H9 (cell line): ENCODE results near the gene ADGRA1. TPM values are rescaled to one million over a fixed set of nuclear protein-coding genes. Genes with fewer than 3 reads are reported as not detected.

Experiments
- DNase-seq: peaks from one replicate; pipeline ENCODE4 v3.0.0-alpha.2; 2017
- H2AFZ ChIP-seq: one replicate; pipeline ENCODE4 v1.6.1; 2013; ENCODE audit warnings: mild to moderate bottlenecking, low read length, control low read depth, moderate library complexity
- H2AK5ac ChIP-seq: 2 replicates; pipeline ENCODE4 v1.6.1; 2013; ENCODE audit warnings: low read length, control low read depth, mixed read lengths; ENCODE audit not compliant: insufficient read length
- H2BK120ac ChIP-seq: one replicate; pipeline ENCODE4 v1.6.1; 2013; ENCODE audit warnings: low read depth, mild to moderate bottlenecking, low read length, control low read depth, inconsistent platforms; ENCODE audit not compliant: poor library complexity, severe bottlenecking
- H2BK12ac ChIP-seq: 2 replicates; pipeline ENCODE4 v1.6.1; 2013; ENCODE audit warnings: low read length, control low read depth, mixed read lengths, low read depth; ENCODE audit not compliant: insufficient read length
- H2BK15ac ChIP-seq: 2 replicates; pipeline ENCODE4 v1.6.1; 2013; ENCODE audit warnings: low read depth, low read length, control low read depth
- H2BK20ac ChIP-seq: one replicate; pipeline ENCODE4 v1.6.1; 2013; ENCODE audit warnings: low read depth, mild to moderate bottlenecking, low read length, control low read depth, inconsistent platforms; ENCODE audit not compliant: poor library complexity, severe bottlenecking
- H2BK5ac ChIP-seq: 2 replicates; pipeline ENCODE4 v1.6.1; 2013; ENCODE audit warnings: low read length, control low read depth, mixed read lengths; ENCODE audit not compliant: insufficient read length
- H3K14ac ChIP-seq: 2 replicates; pipeline ENCODE4 v1.6.1; 2013; ENCODE audit warnings: low read length, control low read depth; ENCODE audit not compliant: insufficient read depth
- H3K18ac ChIP-seq: 2 replicates; pipeline ENCODE4 v1.6.1; 2013; ENCODE audit warnings: low read depth, mild to moderate bottlenecking, mixed read lengths, low read length, control low read depth; ENCODE audit not compliant: insufficient read length
- H3K23ac ChIP-seq: 2 replicates; pipeline ENCODE4 v1.6.1; 2013; ENCODE audit warnings: low read length, control low read depth, mixed read lengths, low read depth; ENCODE audit not compliant: insufficient read length
- H3K23me2 ChIP-seq: 2 replicates; pipeline ENCODE4 v1.6.1; 2013; ENCODE audit warnings: low read depth, mild to moderate bottlenecking, mixed read lengths, low read length, control low read depth; ENCODE audit not compliant: insufficient read length, poor library complexity, severe bottlenecking
- H3K27ac ChIP-seq: 2 replicates; pipeline ENCODE4 v1.5.1; 2013; ENCODE audit warnings: low read length, control low read depth, mixed read lengths, low read depth; ENCODE audit not compliant: insufficient read length
- H3K27me3 ChIP-seq: 2 replicates; pipeline ENCODE4 v1.6.1; 2013; ENCODE audit warnings: low read length, control low read depth, inconsistent platforms; ENCODE audit not compliant: insufficient read depth
- H3K4ac ChIP-seq: 2 replicates; pipeline ENCODE4 v1.6.1; 2013; ENCODE audit warnings: low read depth, mild to moderate bottlenecking, control low read depth, inconsistent platforms, low read length, moderate library complexity
- H3K4me1 ChIP-seq: 2 replicates; pipeline ENCODE4 v1.6.1; 2013; ENCODE audit warnings: low read length, control low read depth, inconsistent platforms; ENCODE audit not compliant: insufficient read depth
- H3K4me2 ChIP-seq: 2 replicates; pipeline ENCODE4 v1.6.1; 2013; ENCODE audit warnings: low read length, control low read depth, mixed read lengths; ENCODE audit not compliant: insufficient read length, insufficient read depth
- H3K56ac ChIP-seq: 2 replicates; pipeline ENCODE4 v1.6.1; 2013; ENCODE audit warnings: low read depth, mild to moderate bottlenecking, mixed read lengths, low read length, control low read depth; ENCODE audit not compliant: insufficient read length
- H3K79me1 ChIP-seq: 2 replicates; pipeline ENCODE4 v1.6.1; 2013; ENCODE audit warnings: low read depth, mild to moderate bottlenecking, moderate library complexity, low read length, control low read depth, inconsistent platforms; ENCODE audit not compliant: insufficient read depth, poor library complexity, severe bottlenecking
- H3K79me2 ChIP-seq: 2 replicates; pipeline ENCODE4 v1.6.1; 2013; ENCODE audit warnings: low read length, control low read depth, inconsistent platforms; ENCODE audit not compliant: insufficient read depth
- H3K9ac ChIP-seq: 2 replicates; pipeline ENCODE4 v1.6.1; 2013; ENCODE audit warnings: low read length, control low read depth, mixed read lengths; ENCODE audit not compliant: insufficient read length; ENCODE audit errors: extremely low read depth
- H3K9me3 ChIP-seq: one replicate; pipeline ENCODE4 v1.6.1; 2013; ENCODE audit warnings: low read depth, low read length, inconsistent platforms; ENCODE audit not compliant: control insufficient read depth
- H3T11ph ChIP-seq: one replicate; pipeline ENCODE4 v1.6.1; 2013; ENCODE audit warnings: mild to moderate bottlenecking, low read length, control low read depth, inconsistent platforms
- H4K20me1 ChIP-seq: one replicate; pipeline ENCODE4 v1.6.1; 2013; ENCODE audit not compliant: control insufficient read depth, insufficient read length, insufficient read depth
- H4K5ac ChIP-seq: 2 replicates; pipeline ENCODE4 v1.6.1; 2013; ENCODE audit warnings: low read depth, mild to moderate bottlenecking, mixed read lengths, low read length, control low read depth; ENCODE audit not compliant: insufficient read length
- H4K8ac ChIP-seq: replicated peaks from 2 replicates; pipeline ENCODE4 v1.6.1; 2013; ENCODE audit warnings: low read length, control low read depth, mixed read lengths, low read depth; ENCODE audit not compliant: insufficient read length
- H4K91ac ChIP-seq: 2 replicates; pipeline ENCODE4 v1.6.1; 2013; ENCODE audit warnings: low read depth, mild to moderate bottlenecking, moderate library complexity, mixed read lengths, low read length, control low read depth; ENCODE audit not compliant: insufficient read length
- H3K27ac Mint-ChIP-seq, 3 experiments: 2 replicates in 2 of 3; 3 replicates in 1 of 3; pipeline ENCODE4 v1.8.0; 2020 to 2021; ENCODE audit warnings: mixed read lengths in 3 of 3, mild to moderate bottlenecking in 1 of 3, moderate library complexity in 1 of 3
- H3K27me3 Mint-ChIP-seq: 2 replicates; pipeline ENCODE4 v1.8.0; 2021; ENCODE audit warnings: low read depth, mild to moderate bottlenecking, moderate library complexity, mixed read lengths
- H3K36me3 Mint-ChIP-seq, 3 experiments: 2 replicates in 2 of 3; 3 replicates in 1 of 3; pipeline ENCODE4 v1.8.0; 2020 to 2021; ENCODE audit warnings: low read depth in 3 of 3, mixed read lengths in 3 of 3; ENCODE audit not compliant: insufficient read depth in 1 of 3
- H3K4me1 Mint-ChIP-seq, 2 experiments: 2 replicates each; pipeline ENCODE4 v1.8.0; 2020; ENCODE audit warnings: mixed read lengths in 2 of 2
- H3K4me3 Mint-ChIP-seq, 2 experiments: 2 replicates in 1 of 2; 3 replicates in 1 of 2; pipeline ENCODE4 v1.8.0; 2020 to 2021; ENCODE audit warnings: mild to moderate bottlenecking in 2 of 2, mixed read lengths in 2 of 2, moderate library complexity in 1 of 2
- H3K9me3 Mint-ChIP-seq, 2 experiments: 2 replicates in 1 of 2; 3 replicates in 1 of 2; pipeline ENCODE4 v1.8.0; 2020; ENCODE audit warnings: mild to moderate bottlenecking in 2 of 2, mixed read lengths in 2 of 2, moderate library complexity in 1 of 2
- WGBS: extraction: QIAGEN DNeasy Blood & Tissue Kit; methylation state at CpG from one replicate; pipeline ENCODE4 v1.1.7; 2013; ENCODE audit warnings: missing lambda C conversion rate, low lambda C conversion rate, mixed read lengths; ENCODE audit not compliant: insufficient read length; ENCODE audit errors: extremely low coverage; 5-methylcytosine and 5-hydroxymethylcytosine counted together
- total RNA-seq: library from RNA; stranded (reverse); gene quantifications from 2 replicates; pipeline ENCODE4 v1.2.1, GENCODE V29; 2021
- TF ChIP-seq, protein P1 (sequence below): fragments of 200-600 bp; sonication (generic); conservative IDR thresholded peaks from 3 replicates; pipeline ENCODE4 v1.8.0; 2021; ENCODE audit warnings: antibody characterized with exemption, mild to moderate bottlenecking

ADGRA1 gene
- total RNA-seq, 1 experiment from 2014 or later = 0.11 TPM

DNA sequence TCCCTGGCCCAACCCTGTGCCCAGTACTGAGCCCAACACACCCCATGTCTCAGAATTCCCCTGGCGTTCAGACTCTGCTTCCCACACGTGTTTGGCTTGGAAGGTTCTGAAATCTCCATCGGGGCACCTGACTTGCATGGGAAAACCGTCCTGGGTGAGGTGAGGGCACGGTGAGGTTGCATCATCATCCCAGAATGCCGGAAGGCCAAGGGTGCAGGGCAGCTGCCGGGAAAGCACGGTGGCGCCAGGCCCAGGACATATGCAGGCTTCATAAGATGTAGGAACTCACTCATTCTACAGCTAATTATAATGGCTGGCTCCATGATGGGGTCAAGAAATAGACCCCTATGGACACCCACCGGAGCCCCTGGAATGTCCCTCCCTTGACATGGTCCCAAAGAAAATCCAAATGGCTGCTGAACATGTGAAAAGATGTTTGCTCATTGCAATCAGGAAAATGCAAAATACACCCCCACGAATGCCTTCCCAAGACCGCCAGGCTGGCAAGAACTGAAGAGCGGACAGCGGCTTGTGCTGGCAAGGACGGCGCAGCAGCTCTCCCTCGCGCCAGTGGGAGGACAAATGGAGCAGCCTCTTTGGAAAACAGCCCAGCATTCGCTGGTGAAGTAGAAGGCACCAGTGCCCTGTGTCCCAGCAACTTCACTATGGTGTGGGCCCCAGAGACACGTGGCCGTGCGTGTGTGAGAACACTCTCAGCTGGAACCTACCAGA, 74.6 kb downstream of the ADGRA1 start:
- no peaks in the 10 kb centered on the region; the same call in 1 of the 2 replicates for H3K4me1 ChIP-seq
- peaks cover 4% of the 10 kb centered on the region for H4K20me1 ChIP-seq
- H4K5ac ChIP-seq = no peak overlapping the region
- peaks cover 10% of the 10 kb centered on the region for H3K23me2 ChIP-seq
- no peak overlapping the region for H3K27ac ChIP-seq
- H2BK15ac ChIP-seq = no peak overlapping the region
- H3K27me3 ChIP-seq = no peaks in the 10 kb centered on the region
- Mint-ChIP-seq H3K4me1 (peaks cover 22 to 29% of the 10 kb centered on the region in 2 experiments), H3K9me3 (no peaks in the 10 kb centered on the region), H3K4me3 (no peak overlapping the region; a peak in 2 of 5 replicates), H3K27ac (no peak overlapping the region; a peak in 1 of 7 replicates), H3K36me3 (peaks cover 13 to 19% (median 14%) of the 10 kb centered on the region in 3 experiments; a peak in 6 of 7 replicates), H3K27me3 (no peaks in the 10 kb centered on the region; the same call in 1 of the 2 replicates)
- no peak overlapping the region for H4K8ac ChIP-seq
- H3K56ac ChIP-seq = no peak overlapping the region
- TF ChIP-seq, protein P1, sequence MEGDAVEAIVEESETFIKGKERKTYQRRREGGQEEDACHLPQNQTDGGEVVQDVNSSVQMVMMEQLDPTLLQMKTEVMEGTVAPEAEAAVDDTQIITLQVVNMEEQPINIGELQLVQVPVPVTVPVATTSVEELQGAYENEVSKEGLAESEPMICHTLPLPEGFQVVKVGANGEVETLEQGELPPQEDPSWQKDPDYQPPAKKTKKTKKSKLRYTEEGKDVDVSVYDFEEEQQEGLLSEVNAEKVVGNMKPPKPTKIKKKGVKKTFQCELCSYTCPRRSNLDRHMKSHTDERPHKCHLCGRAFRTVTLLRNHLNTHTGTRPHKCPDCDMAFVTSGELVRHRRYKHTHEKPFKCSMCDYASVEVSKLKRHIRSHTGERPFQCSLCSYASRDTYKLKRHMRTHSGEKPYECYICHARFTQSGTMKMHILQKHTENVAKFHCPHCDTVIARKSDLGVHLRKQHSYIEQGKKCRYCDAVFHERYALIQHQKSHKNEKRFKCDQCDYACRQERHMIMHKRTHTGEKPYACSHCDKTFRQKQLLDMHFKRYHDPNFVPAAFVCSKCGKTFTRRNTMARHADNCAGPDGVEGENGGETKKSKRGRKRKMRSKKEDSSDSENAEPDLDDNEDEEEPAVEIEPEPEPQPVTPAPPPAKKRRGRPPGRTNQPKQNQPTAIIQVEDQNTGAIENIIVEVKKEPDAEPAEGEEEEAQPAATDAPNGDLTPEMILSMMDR = no peak
- no peaks in the 10 kb centered on the region for H3K79me2 ChIP-seq
- no peak overlapping the region for H2BK5ac ChIP-seq
- H3T11ph ChIP-seq = no peak overlapping the region
- H3K9ac ChIP-seq = no peak overlapping the region
- H3K14ac ChIP-seq = no peak overlapping the region
- no peak overlapping the region for H2BK12ac ChIP-seq
- no peak for DNase-seq
- H2BK20ac ChIP-seq = no peak overlapping the region
- no peak overlapping the region for H4K91ac ChIP-seq
- H3K9me3 ChIP-seq = no peaks in the 10 kb centered on the region
- H3K79me1 ChIP-seq = no peaks in the 10 kb centered on the region
- H3K23ac ChIP-seq = no peak overlapping the region
- H3K4me2 ChIP-seq = no peak overlapping the region
- H2AK5ac ChIP-seq = no peak overlapping the region
- WGBS = no CpG with 5 or more reads among the region's 22 CpGs
- no peak overlapping the region for H2BK120ac ChIP-seq
- H2AFZ ChIP-seq = no peak overlapping the region
- no peak overlapping the region for H3K4ac ChIP-seq
- no peak overlapping the region for H3K18ac ChIP-seq
